ENCODE data around the gene PLD2.

The PLD2 gene

DNA sequence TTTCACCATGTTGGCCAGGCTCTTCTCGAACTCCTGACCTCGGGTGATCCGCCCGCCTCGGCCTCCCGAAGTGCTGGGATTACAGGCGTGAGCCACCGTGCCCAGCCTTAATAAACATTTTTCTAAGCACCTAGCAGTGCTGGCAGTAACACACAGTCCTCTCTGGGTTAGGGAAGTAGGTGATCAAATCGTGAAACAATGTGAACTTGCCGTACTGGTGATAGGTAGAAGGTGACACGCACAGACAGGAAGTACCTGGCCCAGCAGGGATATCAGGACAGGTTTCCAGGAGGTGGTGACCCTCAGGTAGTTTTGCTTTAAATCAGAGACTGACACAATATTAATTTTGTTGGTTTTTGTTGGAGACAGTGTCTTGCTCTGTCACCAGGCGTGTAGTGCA is 4.5 kb downstream of the PLD2 start:
- H3K27ac ChIP-seq (ENCODE audit: low read depth, low read length), result no peak overlapping the region
- no peaks in the 10 kb centered on the region for H3K9me2 ChIP-seq (replicated peaks; ENCODE audit: control insufficient read depth, low read length)
- H3K9me3 ChIP-seq (ENCODE audit: control insufficient read depth, insufficient read depth, low read length), result no peaks in the 10 kb centered on the region
- no peaks in the 10 kb centered on the region for H3K79me2 ChIP-seq (ENCODE audit: control insufficient read depth, low read length)
- no peak for TF ChIP-seq EZH2phosphoT487 (IDR thresholded peaks at IDR 0.05; ENCODE audit: borderline replicate concordance, low read length)
- TF ChIP-seq, protein P1, sequence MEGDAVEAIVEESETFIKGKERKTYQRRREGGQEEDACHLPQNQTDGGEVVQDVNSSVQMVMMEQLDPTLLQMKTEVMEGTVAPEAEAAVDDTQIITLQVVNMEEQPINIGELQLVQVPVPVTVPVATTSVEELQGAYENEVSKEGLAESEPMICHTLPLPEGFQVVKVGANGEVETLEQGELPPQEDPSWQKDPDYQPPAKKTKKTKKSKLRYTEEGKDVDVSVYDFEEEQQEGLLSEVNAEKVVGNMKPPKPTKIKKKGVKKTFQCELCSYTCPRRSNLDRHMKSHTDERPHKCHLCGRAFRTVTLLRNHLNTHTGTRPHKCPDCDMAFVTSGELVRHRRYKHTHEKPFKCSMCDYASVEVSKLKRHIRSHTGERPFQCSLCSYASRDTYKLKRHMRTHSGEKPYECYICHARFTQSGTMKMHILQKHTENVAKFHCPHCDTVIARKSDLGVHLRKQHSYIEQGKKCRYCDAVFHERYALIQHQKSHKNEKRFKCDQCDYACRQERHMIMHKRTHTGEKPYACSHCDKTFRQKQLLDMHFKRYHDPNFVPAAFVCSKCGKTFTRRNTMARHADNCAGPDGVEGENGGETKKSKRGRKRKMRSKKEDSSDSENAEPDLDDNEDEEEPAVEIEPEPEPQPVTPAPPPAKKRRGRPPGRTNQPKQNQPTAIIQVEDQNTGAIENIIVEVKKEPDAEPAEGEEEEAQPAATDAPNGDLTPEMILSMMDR (IDR thresholded peaks at IDR 0.05; ENCODE audit: low read depth, low read length, poor library complexity, severe bottlenecking), result no peak
- no peaks in the 10 kb centered on the region for H3K36me3 ChIP-seq (ENCODE audit: control insufficient read depth, low read length)
- no peak overlapping the region for H3K4me2 ChIP-seq (ENCODE audit: low read length)
- H3F3A ChIP-seq (ENCODE audit: control insufficient read depth, insufficient read depth), result no peaks in the 10 kb centered on the region
- no peak overlapping the region for H3K4me3 ChIP-seq (ENCODE audit: low read length)
- peaks cover 4% of the 10 kb centered on the region; the same call in 1 of the 2 replicates for H3K27me3 ChIP-seq (ENCODE audit: control insufficient read depth, low read length)
- peaks cover 4% of the 10 kb centered on the region; the same call in 1 of the 2 replicates for H3K4me1 ChIP-seq (ENCODE audit: control insufficient read depth, low read length)
- no peaks in the 10 kb centered on the region for H4K20me1 ChIP-seq (ENCODE audit: control insufficient read depth, insufficient read depth, low read depth, low read length)

- Histone ChIP-seq H3K4me1 (ENCODE audit: control insufficient read depth, low read length) (peaks cover 2% of the 10 kb centered on the region; the same call in 1 of the 2 replicates), H3K9me3 (ENCODE audit: control insufficient read depth, insufficient read depth, low read length) (no peaks in the 10 kb centered on the region), H4K20me1 (ENCODE audit: control insufficient read depth, insufficient read depth, low read depth, low read length) (no peaks in the 10 kb centered on the region), H3K79me2 (ENCODE audit: control insufficient read depth, low read length) (no peaks in the 10 kb centered on the region), H3F3A (ENCODE audit: control insufficient read depth, insufficient read depth) (no peaks in the 10 kb centered on the region), H3K27ac (ENCODE audit: low read depth, low read length) (no peak overlapping the region), H3K27me3 (ENCODE audit: control insufficient read depth, low read length) (peaks cover 3% of the 10 kb centered on the region; the same call in 1 of the 2 replicates), H3K4me2 (ENCODE audit: low read length) (no peak overlapping the region), H3K36me3 (ENCODE audit: control insufficient read depth, low read length) (no peaks in the 10 kb centered on the region), H3K4me3 (ENCODE audit: low read length) (no peak overlapping the region), H3K9me2 (replicated peaks; ENCODE audit: control insufficient read depth, low read length) (no peaks in the 10 kb centered on the region)
- no peak for TF ChIP-seq EZH2phosphoT487 (IDR thresholded peaks at IDR 0.05; ENCODE audit: borderline replicate concordance, low read length)
- TF ChIP-seq, protein P1 (IDR thresholded peaks at IDR 0.05; ENCODE audit: low read depth, low read length, poor library complexity, severe bottlenecking), result no peak
These were observed 5.7 kb downstream of the PLD2 start for GRCh38 chr17:4812690-4813089.

- Histone ChIP-seq H3K27ac (ENCODE audit: low read depth, low read length) (no peak overlapping the region), H3K79me2 (ENCODE audit: control insufficient read depth, low read length) (no peaks in the 10 kb centered on the region), H3K27me3 (ENCODE audit: control insufficient read depth, low read length) (no peaks in the 10 kb centered on the region), H4K20me1 (ENCODE audit: control insufficient read depth, insufficient read depth, low read depth, low read length) (no peaks in the 10 kb centered on the region), H3K36me3 (ENCODE audit: control insufficient read depth, low read length) (no peaks in the 10 kb centered on the region), H3K9me2 (replicated peaks; ENCODE audit: control insufficient read depth, low read length) (no peaks in the 10 kb centered on the region), H3K4me2 (ENCODE audit: low read length) (no peak overlapping the region), H3K9me3 (ENCODE audit: control insufficient read depth, insufficient read depth, low read length) (no peaks in the 10 kb centered on the region), H3F3A (ENCODE audit: control insufficient read depth, insufficient read depth) (no peaks in the 10 kb centered on the region), H3K4me3 (ENCODE audit: low read length) (no peak overlapping the region), H3K4me1 (ENCODE audit: control insufficient read depth, low read length) (no peaks in the 10 kb centered on the region)
- no peak for TF ChIP-seq EZH2phosphoT487 (IDR thresholded peaks at IDR 0.05; ENCODE audit: borderline replicate concordance, low read length)
- TF ChIP-seq, protein P1 (IDR thresholded peaks at IDR 0.05; ENCODE audit: low read depth, low read length, poor library complexity, severe bottlenecking), result no peak
These were observed 8.2 kb downstream of the PLD2 start for GRCh38 chr17:4815043-4815675.

Data from DOHH2 (cell line).